DND-41 (cell line): ENCODE results near the gene PDE7B.

Experiments used
- ATAC-seq: fragments of 200-7000 bp; cut with Tn5 transposase; 3 replicates; pipeline ENCODE4 v1.9.1; 2021; ENCODE audit warnings: low read depth; ENCODE audit not compliant: insufficient read depth
- DNase-seq: peaks from one replicate; pipeline ENCODE4 v3.0.0-alpha.2; 2020
- H2AFZ ChIP-seq: 2 replicates; pipeline ENCODE4 v1.6.0; 2012; ENCODE audit warnings: low read depth, low read length
- H3K27ac ChIP-seq: 2 replicates; pipeline ENCODE4 v1.5.1; 2012; ENCODE audit warnings: low read length, inconsistent platforms
- H3K27me3 ChIP-seq: fragments of 200-600 bp; sonication (generic); 2 replicates; pipeline ENCODE4 v1.6.0; 2012; ENCODE audit warnings: low read length, mild to moderate bottlenecking, inconsistent platforms; ENCODE audit not compliant: insufficient read depth, poor library complexity
- H3K36me3 ChIP-seq: 2 replicates; pipeline ENCODE4 v1.5.1; 2012; ENCODE audit warnings: low read length, inconsistent platforms; ENCODE audit not compliant: insufficient read depth
- H3K4me1 ChIP-seq: 2 replicates; pipeline ENCODE4 v1.5.1; 2012; ENCODE audit warnings: mild to moderate bottlenecking, low read length; ENCODE audit not compliant: insufficient read depth
- H3K4me2 ChIP-seq: 2 replicates; pipeline ENCODE4 v1.6.0; 2012; ENCODE audit warnings: mild to moderate bottlenecking, moderate library complexity, low read length, inconsistent platforms; ENCODE audit not compliant: insufficient read depth
- H3K4me3 ChIP-seq, 2 experiments: fragments of 200-600 bp in 1 of 2; shearing (Covaris generic) in 1 of 2; 2 replicates each; pipeline ENCODE4 v1.5.1; 2012 to 2016; ENCODE audit warnings: inconsistent platforms in 2 of 2, low read length in 2 of 2, mild to moderate bottlenecking in 2 of 2, low read depth in 1 of 2, moderate library complexity in 1 of 2
- H3K79me2 ChIP-seq: 2 replicates; pipeline ENCODE4 v1.6.0; 2012; ENCODE audit warnings: low read length, inconsistent platforms; ENCODE audit not compliant: insufficient read depth
- H3K9ac ChIP-seq: 2 replicates; pipeline ENCODE4 v1.6.0; 2012; ENCODE audit warnings: low read depth, mild to moderate bottlenecking, inconsistent platforms, low read length, moderate library complexity
- H3K9me3 ChIP-seq: 2 replicates; pipeline ENCODE4 v1.5.1; 2012; ENCODE audit warnings: low read length, moderate library complexity, mild to moderate bottlenecking, inconsistent platforms; ENCODE audit not compliant: insufficient read depth, severe bottlenecking
- H4K20me1 ChIP-seq: 2 replicates; pipeline ENCODE4 v1.6.0; 2012; ENCODE audit warnings: low read length; ENCODE audit not compliant: insufficient read depth
- CTCF ChIP-seq: IDR thresholded peaks from 2 replicates; pipeline ENCODE4 v1.5.1; 2012; ENCODE audit warnings: borderline replicate concordance, low read length, moderate library complexity, mild to moderate bottlenecking; ENCODE audit not compliant: poor library complexity, severe bottlenecking; ENCODE audit errors: extremely low read depth
- EZH2 ChIP-seq: IDR thresholded peaks from 3 replicates; pipeline ENCODE4 v1.6.1; 2012; ENCODE audit warnings: borderline replicate concordance, low read depth, mild to moderate bottlenecking, moderate library complexity, low read length, inconsistent platforms; ENCODE audit not compliant: severe bottlenecking

PDE7B gene

GRCh38 chr6:135919026-135919425, 67.5 kb downstream of the PDE7B start:
- no peak overlapping the region for H2AFZ ChIP-seq
- H4K20me1 ChIP-seq: no peaks in the 10 kb centered on the region
- H3K36me3 ChIP-seq: no peaks in the 10 kb centered on the region
- H3K4me2 ChIP-seq: no peak overlapping the region
- H3K27me3 ChIP-seq: peaks cover 18% of the 10 kb centered on the region
- H3K9me3 ChIP-seq: no peaks in the 10 kb centered on the region
- TF ChIP-seq CTCF: no peak
- no peak for TF ChIP-seq EZH2
- no peak overlapping the region for H3K9ac ChIP-seq
- no peak for DNase-seq
- H3K27ac ChIP-seq: no peak overlapping the region
- H3K4me3 ChIP-seq: no peak overlapping the region
- H3K4me1 ChIP-seq: no peaks in the 10 kb centered on the region
- H3K79me2 ChIP-seq: no peaks in the 10 kb centered on the region
- ATAC-seq: no peak

DNA sequence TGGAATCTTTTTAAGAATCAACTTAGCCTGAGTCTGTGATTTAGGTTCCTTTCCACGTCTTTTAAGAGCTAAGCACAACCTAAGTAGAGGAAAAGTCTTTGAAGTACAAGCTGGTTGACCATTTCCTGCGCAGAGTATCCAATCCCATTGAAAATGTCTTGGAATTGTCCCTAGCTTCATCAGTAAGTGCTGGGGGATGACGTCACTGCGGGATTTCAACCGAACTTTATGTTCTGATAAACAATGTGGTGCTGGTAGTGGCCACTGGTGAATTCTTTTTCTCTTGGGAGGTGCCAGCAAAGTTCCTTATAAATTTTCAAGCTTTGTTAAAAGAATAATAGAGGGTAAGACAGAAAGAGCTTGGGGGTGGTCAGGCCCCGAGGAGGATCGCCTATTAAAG, 69.2 kb downstream of the PDE7B start:
- TF ChIP-seq CTCF (no peak), EZH2 (no peak)
- Histone ChIP-seq H3K4me2 (no peak overlapping the region), H3K9ac (no peak overlapping the region), H3K36me3 (no peaks in the 10 kb centered on the region), H3K79me2 (no peaks in the 10 kb centered on the region), H4K20me1 (no peaks in the 10 kb centered on the region), H3K27ac (no peak overlapping the region), H3K27me3 (peaks cover 18% of the 10 kb centered on the region), H3K4me3 (no peak overlapping the region), H2AFZ (no peak overlapping the region), H3K9me3 (no peaks in the 10 kb centered on the region), H3K4me1 (no peaks in the 10 kb centered on the region)
- DNase-seq (no peak), ATAC-seq (no peak)

- Histone ChIP-seq H3K9ac (no peak overlapping the region), H3K27me3 (peaks cover 18% of the 10 kb centered on the region), H3K9me3 (no peaks in the 10 kb centered on the region), H3K79me2 (no peaks in the 10 kb centered on the region), H3K4me3 (no peak overlapping the region), H3K36me3 (no peaks in the 10 kb centered on the region), H3K27ac (no peak overlapping the region), H3K4me1 (no peaks in the 10 kb centered on the region), H4K20me1 (no peaks in the 10 kb centered on the region), H2AFZ (no peak overlapping the region), H3K4me2 (no peak overlapping the region)
- DNase-seq (no peak), ATAC-seq (no peak)
- no peak for TF ChIP-seq CTCF
- no peak for TF ChIP-seq EZH2
Measured at GRCh38 chr6:135921188-135921587, 69.7 kb downstream of the PDE7B start.

DNA sequence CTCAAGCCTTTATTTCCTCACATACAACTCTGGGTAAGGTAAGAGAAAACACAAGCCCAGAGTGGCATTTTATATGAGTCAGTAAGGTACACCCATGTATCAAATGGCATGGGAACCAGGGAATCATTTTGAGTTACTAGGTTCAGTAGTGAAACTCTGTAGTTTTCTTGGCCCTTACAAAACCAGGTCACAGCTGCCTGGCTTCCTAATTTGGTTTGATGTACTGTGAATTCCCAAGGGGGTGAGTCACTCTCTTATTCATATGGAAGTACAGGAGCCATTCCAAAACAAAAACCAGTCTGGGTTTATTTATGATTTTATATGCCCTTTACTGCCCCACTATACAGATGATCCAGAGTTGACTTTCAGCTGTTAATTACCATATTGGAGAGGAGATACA, 70.7 kb downstream of the PDE7B start:
- TF ChIP-seq CTCF (no peak), EZH2 (no peak)
- H3K4me2 ChIP-seq: no peak overlapping the region
- H3K4me3 ChIP-seq: no peak overlapping the region
- no peaks in the 10 kb centered on the region for H3K36me3 ChIP-seq
- H3K9ac ChIP-seq: no peak overlapping the region
- H3K4me1 ChIP-seq: no peaks in the 10 kb centered on the region
- H3K27me3 ChIP-seq: peaks cover 18% of the 10 kb centered on the region
- no peak overlapping the region for H2AFZ ChIP-seq
- no peaks in the 10 kb centered on the region for H4K20me1 ChIP-seq
- DNase-seq: no peak
- no peaks in the 10 kb centered on the region for H3K9me3 ChIP-seq
- no peak overlapping the region for H3K27ac ChIP-seq
- ATAC-seq: no peak
- no peaks in the 10 kb centered on the region for H3K79me2 ChIP-seq
